Upper lobe of left lung (tissue), 4 donors: ENCODE measurements around the gene POLDIP3.
A peak's percentile ranks its signal among the peaks of the same experiment; 100 is the strongest.

Experiments used
- CTCF ChIP-seq, 6 experiments: fragments of 450-650 bp in 4 of 6; fragments of 200-600 bp in 2 of 6; sonication (generic) in 2 of 6; IDR thresholded peaks; one replicate each; pipeline ENCODE4 v1.5.1; 2016 to 2019; ENCODE audit warnings: antibody characterized with exemption in 6 of 6
- EP300 ChIP-seq, 4 donors: sonication (generic); formaldehyde crosslinking; IDR thresholded peaks; one replicate each; pipeline ENCODE4 v1.5.1; 2017; ENCODE audit warnings: antibody characterized with exemption in 4 of 4, control low read depth in 2 of 4
- POLR2A ChIP-seq, 4 donors: fragments of 450-650 bp; IDR thresholded peaks; one replicate each; pipeline ENCODE4 v1.5.1; 2016 to 2017; ENCODE audit warnings: antibody characterized with exemption in 4 of 4, mild to moderate bottlenecking in 2 of 4
- POLR2AphosphoS5 ChIP-seq, 2 donors: sonication (generic); formaldehyde crosslinking; IDR thresholded peaks; one replicate each; pipeline ENCODE4 v1.5.1; 2017; ENCODE audit warnings: antibody characterized with exemption in 2 of 2

GRCh38 chr22:42635531-42635930, 20.8 kb upstream of the POLDIP3 start:
- TF ChIP-seq CTCF (IDR thresholded peaks at IDR 0.05) = no peak
- TF ChIP-seq POLR2AphosphoS5 (IDR thresholded peaks at IDR 0.05) = peak in 1 of 2 donors; percentile 47
- no peak for TF ChIP-seq POLR2A (IDR thresholded peaks at IDR 0.05)
- peak in 1 of 4 donors; percentile 34 for TF ChIP-seq EP300 (IDR thresholded peaks at IDR 0.05)
